ENCODE results near the gene OR4D2. TPM values are rescaled to one million over a fixed set of nuclear protein-coding genes. Genes with fewer than 3 reads are reported as not detected.

Gene OR4D2
- total RNA-seq, 4 donors from 2014 or later: not detected

- TF ChIP-seq CTCF (IDR thresholded peaks at IDR 0.05): no peak
- TF ChIP-seq POLR2A (IDR thresholded peaks at IDR 0.05): no peak
- intact Hi-C loops (cut with DNase I): no loop called here
- DNase-seq: no peak
- H3K4me3 ChIP-seq: no peak within 1 kb of the TSS
- 53 to 58% methylated on average over 1 of the region's 1 CpG for WGBS, 2 donors
- no peaks in the 10 kb centered on the region for H3K36me3 ChIP-seq
- no peak within 1 kb of the TSS for H3K27ac ChIP-seq
- H3K9me3 ChIP-seq: peaks cover 0 to 21% (median 20%) of the 10 kb centered on the region in 3 donors
- peaks cover 0 to 36% (median 0%) of the 10 kb centered on the region in 4 donors for H3K27me3 ChIP-seq
- H3K4me1 ChIP-seq: no peaks in the 10 kb centered on the region
Measured at GRCh38 chr17:58147930-58148434, 18.8 kb upstream of the OR4D2 start, which contains the start of gene OR4D1. TSS of gene OR4D1 (plus strand) at chr17:58148384. CDS start at chr17:58155154, 6,770 bp downstream.

- no peak overlapping the region for H3K27ac ChIP-seq
- H3K4me1 ChIP-seq: no peaks in the 10 kb centered on the region
- H3K27me3 ChIP-seq: peaks cover 0 to 42% (median 0%) of the 10 kb centered on the region in 4 donors
- peaks cover 0 to 21% (median 20%) of the 10 kb centered on the region in 3 donors for H3K9me3 ChIP-seq
- TF ChIP-seq CTCF (IDR thresholded peaks at IDR 0.05) (no peak), POLR2A (IDR thresholded peaks at IDR 0.05) (no peak)
- WGBS, 2 donors: 76 to 94% methylated on average over 3 of the region's 3 CpGs
- no peak overlapping the region for H3K4me3 ChIP-seq
- no peaks in the 10 kb centered on the region for H3K36me3 ChIP-seq
- intact Hi-C loops (cut with DNase I): no loop called here
- no peak for DNase-seq
Measured at GRCh38 chr17:58148609-58149008, 18.2 kb upstream of the OR4D2 start.

DNA sequence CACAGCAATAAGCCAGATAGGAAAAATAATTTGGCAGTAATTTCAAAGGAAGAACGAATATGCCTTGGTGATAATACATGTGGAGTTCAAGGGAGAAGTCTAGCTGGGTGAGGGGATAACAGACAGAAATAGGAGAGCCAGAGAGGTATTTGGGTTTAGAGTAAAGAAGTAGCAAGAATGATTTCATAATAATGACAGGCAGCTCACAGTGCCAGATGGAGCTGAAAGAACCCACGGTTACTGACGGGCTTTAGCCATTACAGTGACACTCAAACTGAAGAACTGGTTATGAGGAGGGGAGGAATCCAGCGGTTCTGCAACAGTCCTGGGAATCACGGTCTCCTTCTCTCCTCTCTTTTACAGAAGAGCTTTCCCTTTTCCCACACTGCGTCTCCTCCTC lies 16.4 kb upstream of the OR4D2 start:
- H3K27me3 ChIP-seq: peaks cover 0 to 59% (median 0%) of the 10 kb centered on the region in 4 donors
- 49 to 58% methylated on average over 6 of the region's 6 CpGs for WGBS, 2 donors
- H3K4me3 ChIP-seq: no peak overlapping the region
- intact Hi-C loops (cut with DNase I): no loop called here
- H3K4me1 ChIP-seq: no peaks in the 10 kb centered on the region
- H3K27ac ChIP-seq: no peak overlapping the region
- H3K9me3 ChIP-seq: peaks cover 0 to 8% (median 4%) of the 10 kb centered on the region in 3 donors
- H3K36me3 ChIP-seq: no peaks in the 10 kb centered on the region
- no peak for DNase-seq
- TF ChIP-seq CTCF (IDR thresholded peaks at IDR 0.05) (no peak), POLR2A (IDR thresholded peaks at IDR 0.05) (no peak)

DNA sequence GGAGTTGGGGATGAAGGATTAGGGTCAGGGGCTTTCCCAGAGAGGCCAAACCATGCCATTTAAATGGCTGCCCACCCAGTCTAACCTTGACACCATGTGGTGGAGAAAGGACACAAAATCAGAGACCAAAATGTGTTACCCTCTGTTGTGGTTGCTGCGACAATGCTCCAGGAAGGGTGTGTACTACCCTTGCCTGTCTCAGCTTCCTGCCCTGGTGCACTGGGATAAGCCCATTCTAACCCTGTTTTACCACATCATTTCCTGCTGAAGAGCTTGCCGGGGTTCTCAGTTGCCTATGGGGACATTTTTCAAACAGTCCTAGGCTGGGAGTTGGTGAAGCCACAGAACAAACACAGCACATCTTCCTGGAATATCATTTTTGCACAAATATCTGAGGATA lies 13.7 kb upstream of the OR4D2 start:
- Histone ChIP-seq H3K4me1 (peaks cover 0 to 12% (median 10%) of the 10 kb centered on the region in 3 donors), H3K36me3 (no peaks in the 10 kb centered on the region), H3K27me3 (peaks cover 0 to 82% (median 5%) of the 10 kb centered on the region in 4 donors), H3K27ac (no peak overlapping the region), H3K4me3 (no peak overlapping the region), H3K9me3 (no peaks in the 10 kb centered on the region)
- intact Hi-C loops (cut with DNase I): no loop called here
- 48 to 56% methylated on average over 2 of the region's 2 CpGs for WGBS, 2 donors
- no peak for DNase-seq
- TF ChIP-seq POLR2A (IDR thresholded peaks at IDR 0.05) (no peak), CTCF (IDR thresholded peaks at IDR 0.05) (no peak)

DNA sequence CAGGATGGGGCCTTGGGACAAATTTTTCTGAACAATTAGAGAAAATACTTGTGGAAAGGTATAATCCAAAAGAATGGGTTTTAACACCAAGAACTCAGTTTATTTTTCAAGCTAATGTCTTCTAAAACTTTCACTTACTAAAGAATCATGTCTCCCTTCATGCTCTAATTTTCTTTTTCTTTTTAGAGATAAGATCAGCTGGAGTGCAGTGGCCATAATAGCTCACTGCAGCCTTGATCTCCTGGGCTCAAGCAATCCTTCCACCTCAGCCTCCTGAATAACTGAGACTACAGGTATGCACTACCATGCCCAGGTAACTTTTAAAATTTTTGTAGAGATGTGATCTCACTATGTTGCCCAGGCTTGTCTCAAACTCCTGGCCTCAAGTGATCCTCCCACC lies 13.1 kb upstream of the OR4D2 start:
- no peaks in the 10 kb centered on the region for H3K36me3 ChIP-seq
- peaks cover 0 to 12% (median 10%) of the 10 kb centered on the region in 3 donors for H3K4me1 ChIP-seq
- no peak overlapping the region for H3K27ac ChIP-seq
- TF ChIP-seq POLR2A (IDR thresholded peaks at IDR 0.05) (no peak), CTCF (IDR thresholded peaks at IDR 0.05) (no peak)
- no peak for DNase-seq
- H3K27me3 ChIP-seq: peaks cover 0 to 82% (median 5%) of the 10 kb centered on the region in 4 donors
- intact Hi-C loops (cut with DNase I): no loop called here
- no peak overlapping the region for H3K4me3 ChIP-seq
- no peaks in the 10 kb centered on the region for H3K9me3 ChIP-seq
